HCT116 (cell line): Measurements from ENCODE around the gene RNU2-63P. TPM values are rescaled to one million over a fixed set of nuclear protein-coding genes. Genes with fewer than 3 reads are reported as not detected.

Source experiments
- ATAC-seq: fragments of 200-7000 bp; cut with Tn5 transposase; 2 replicates; pipeline ENCODE4 v1.9.1; 2020; ENCODE audit warnings: mild to moderate bottlenecking, moderate library complexity
- BruUV-seq: library from RNA; stranded (reverse); fragments of 400-500 nt; replicated peaks from 2 replicates; lab custom pipeline; 2021; lab: Mats Ljungman, UMichigan
- CTCF ChIA-PET: fragments of 300-600 bp; sonication (Branson Sonifier 250); formaldehyde crosslinking; loops from one replicate; lab custom pipeline; 2021; ENCODE audit warnings: antibody characterized with exemption; lab: Charles Lee
- POLR2A ChIA-PET: fragments of 300-600, 350-600 bp; sonication (Branson Sonifier 250); formaldehyde crosslinking; loops from one replicate; lab custom pipeline; 2021; ENCODE audit warnings: antibody characterized with exemption; lab: Charles Lee
- RAD21 ChIA-PET, 2 experiments: fragments of 300-600 bp; sonication (Branson Sonifier 250); formaldehyde crosslinking; loops; one replicate each; lab custom pipeline; 2023; ENCODE audit warnings: low total read pairs in 2 of 2; ENCODE audit not compliant: uncharacterized antibody in 2 of 2, unreplicated experiment in 2 of 2, low non-redundant PET in 1 of 2; lab: Charles Lee
- DNase-seq: peaks from one replicate; pipeline ENCODE4 v3.0.0-alpha.2; 2010; ENCODE audit warnings: low read depth, low spot score
- H2AFZ ChIP-seq: fragments of 200-600 bp; shearing (Covaris generic), sonication (generic); 2 replicates; pipeline ENCODE4 v1.6.1; 2017; ENCODE audit warnings: low read depth, mixed run types, mixed read lengths, antibody characterized with exemption, low read length; ENCODE audit not compliant: poor library complexity, severe bottlenecking
- H3K27ac ChIP-seq: 2 replicates; pipeline ENCODE4 v1.5.1; 2012; ENCODE audit warnings: low read depth, low read length
- H3K27me3 ChIP-seq: fragments of 200-600 bp; sonication (generic); 2 replicates; pipeline ENCODE4 v1.6.1; 2016; ENCODE audit warnings: mixed run types, low read length, mixed read lengths; ENCODE audit not compliant: insufficient read depth
- H3K36me3 ChIP-seq, 2 experiments: fragments of 200-500 bp in 1 of 2; fragments of 200-600 bp in 1 of 2; sonication (Bioruptor generic) in 1 of 2; sonication (generic) in 1 of 2; 2 replicates each; pipeline versions ENCODE4 v1.5.1 to v1.6.1; 2014 to 2016; ENCODE audit warnings: low read length in 2 of 2, inconsistent platforms in 1 of 2, mixed read lengths in 1 of 2, mixed run types in 1 of 2; ENCODE audit not compliant: insufficient read depth in 2 of 2, control insufficient read depth in 1 of 2
- H3K4me1 ChIP-seq, 2 experiments: fragments of 200-600 bp in 1 of 2; sonication (generic) in 1 of 2; 2 replicates each; pipeline versions ENCODE4 v1.5.1 to v1.6.1; 2012 to 2017; ENCODE audit warnings: low read length in 2 of 2, inconsistent platforms in 1 of 2, mild to moderate bottlenecking in 1 of 2, mixed read lengths in 1 of 2, mixed run types in 1 of 2, moderate library complexity in 1 of 2; ENCODE audit not compliant: insufficient read depth in 2 of 2, control insufficient read depth in 1 of 2
- H3K4me2 ChIP-seq: fragments of 200-600 bp; sonication (generic); 2 replicates; pipeline ENCODE4 v1.6.1; 2017; ENCODE audit warnings: mixed run types, low read length, mixed read lengths
- H3K4me3 ChIP-seq, 2 experiments: fragments of 200-600 bp in 1 of 2; sonication (generic) in 1 of 2; replicated peaks in 1 of 2; 2 replicates each; pipeline ENCODE4 v1.5.1; 2011 to 2016; ENCODE audit warnings: low read length in 2 of 2, control low read depth in 1 of 2, low read depth in 1 of 2, mild to moderate bottlenecking in 1 of 2, mixed read lengths in 1 of 2, mixed run types in 1 of 2
- H3K79me2 ChIP-seq: fragments of 200-600 bp; sonication (generic); 2 replicates; pipeline ENCODE4 v1.6.1; 2017; ENCODE audit warnings: mild to moderate bottlenecking, mixed run types, low read length, moderate library complexity, mixed read lengths; ENCODE audit not compliant: insufficient read depth
- H3K9ac ChIP-seq: fragments of 200-600 bp; sonication (generic); 2 replicates; pipeline ENCODE4 v1.6.1; 2016; ENCODE audit warnings: low read length, mixed read lengths
- H3K9me2 ChIP-seq: fragments of 200-600 bp; sonication (generic), shearing (Covaris generic); 2 replicates; pipeline ENCODE4 v1.6.1; 2017; ENCODE audit warnings: mixed run types, mild to moderate bottlenecking, moderate library complexity; ENCODE audit not compliant: insufficient read depth
- H3K9me3 ChIP-seq, 2 experiments: fragments of 200-500 bp in 1 of 2; fragments of 200-600 bp in 1 of 2; sonication (Bioruptor generic) in 1 of 2; sonication (generic) in 1 of 2; 2 replicates each; pipeline ENCODE4 v1.6.1; 2014 to 2017; ENCODE audit warnings: low read length in 2 of 2, mixed read lengths in 2 of 2, inconsistent platforms in 1 of 2, low read depth in 1 of 2, mild to moderate bottlenecking in 1 of 2, mixed run types in 1 of 2, moderate library complexity in 1 of 2; ENCODE audit not compliant: control insufficient read depth in 1 of 2, insufficient read depth in 1 of 2
- H4K20me1 ChIP-seq: fragments of 200-600 bp; sonication (generic), shearing (Covaris generic); 2 replicates; pipeline ENCODE4 v1.6.1; 2017; ENCODE audit warnings: mixed run types, mild to moderate bottlenecking, moderate library complexity; ENCODE audit not compliant: insufficient read depth
- CBX3 ChIP-seq: IDR thresholded peaks from 2 replicates; pipeline ENCODE4 v1.6.1; 2012; ENCODE audit warnings: low read depth
- CEBPB ChIP-seq: IDR thresholded peaks from 2 replicates; pipeline ENCODE4 v1.6.1; 2012; ENCODE audit warnings: low read depth
- ELF1 ChIP-seq: IDR thresholded peaks from 2 replicates; pipeline ENCODE4 v1.6.1; 2012; ENCODE audit warnings: low read depth, borderline replicate concordance
- FOSL1 ChIP-seq: IDR thresholded peaks from 2 replicates; pipeline ENCODE4 v1.6.1; 2012; ENCODE audit warnings: low read depth
- RAD21 ChIP-seq: IDR thresholded peaks from 2 replicates; pipeline ENCODE4 v1.6.1; 2012; ENCODE audit warnings: low read depth, mild to moderate bottlenecking
- SIN3A ChIP-seq: IDR thresholded peaks from 2 replicates; pipeline ENCODE4 v1.6.1; 2012; ENCODE audit warnings: low read depth
- SRF ChIP-seq: IDR thresholded peaks from 2 replicates; pipeline ENCODE4 v1.6.1; 2012; ENCODE audit warnings: low read depth
- TCF7L2 ChIP-seq: IDR thresholded peaks from 2 replicates; pipeline ENCODE4 v1.7.0; 2011; ENCODE audit warnings: borderline replicate concordance, inconsistent platforms; ENCODE audit not compliant: insufficient read depth, insufficient read length; ENCODE audit errors: extremely low read depth
- YY1 ChIP-seq: IDR thresholded peaks from 2 replicates; pipeline ENCODE4 v1.6.1; 2011; ENCODE audit warnings: low read length, low read depth, moderate library complexity, mild to moderate bottlenecking; ENCODE audit not compliant: insufficient replicate concordance; ENCODE audit errors: extremely low read depth
- ZFX ChIP-seq: fragments of 450-650 bp; IDR thresholded peaks from 2 replicates; pipeline ENCODE4 v1.6.1; 2017
- intact Hi-C: fragments of 100-400 bp; cut with micrococcal nuclease; formaldehyde crosslinking; loops from 2 replicates; pipeline ENCODE4 v1.10.0; 2022
- total RNA-seq: library from RNA; stranded (reverse); gene quantifications from one replicate; pipeline ENCODE4 v1.2.1, GENCODE V29; 2021; ENCODE audit not compliant: unreplicated experiment
- TF ChIP-seq, protein P1 (sequence below), 3 experiments: fragments of 200-600 bp in 1 of 3; sonication (generic) in 1 of 3; IDR thresholded peaks in 2 of 3; conservative IDR thresholded peaks in 1 of 3; 2 replicates each; pipeline ENCODE4 v1.5.1; 2012 to 2017; ENCODE audit warnings: low read depth in 2 of 3, low read length in 2 of 3, antibody characterized with exemption in 1 of 3, borderline replicate concordance in 1 of 3, control low read depth in 1 of 3, mild to moderate bottlenecking in 1 of 3, mixed read lengths in 1 of 3, mixed run types in 1 of 3, moderate library complexity in 1 of 3; ENCODE audit not compliant: insufficient read depth in 1 of 3
- TF ChIP-seq, protein P2 (sequence below): IDR thresholded peaks from 2 replicates; pipeline ENCODE4 v1.6.1; 2012; ENCODE audit warnings: low read depth
- TF ChIP-seq, protein P3 (sequence below): IDR thresholded peaks from 2 replicates; pipeline ENCODE4 v1.6.1; 2011; ENCODE audit warnings: mild to moderate bottlenecking, low read length, moderate library complexity; ENCODE audit not compliant: insufficient replicate concordance; ENCODE audit errors: extremely low read depth
- TF ChIP-seq, protein P4 (sequence below): IDR thresholded peaks from 2 replicates; pipeline ENCODE4 v1.6.1; 2012
- TF ChIP-seq, protein P5 (sequence below): IDR thresholded peaks from 2 replicates; pipeline ENCODE4 v1.6.1; 2012

The RNU2-63P gene
- total RNA-seq, 1 experiment from 2014 or later, result 7.4 TPM

DNA sequence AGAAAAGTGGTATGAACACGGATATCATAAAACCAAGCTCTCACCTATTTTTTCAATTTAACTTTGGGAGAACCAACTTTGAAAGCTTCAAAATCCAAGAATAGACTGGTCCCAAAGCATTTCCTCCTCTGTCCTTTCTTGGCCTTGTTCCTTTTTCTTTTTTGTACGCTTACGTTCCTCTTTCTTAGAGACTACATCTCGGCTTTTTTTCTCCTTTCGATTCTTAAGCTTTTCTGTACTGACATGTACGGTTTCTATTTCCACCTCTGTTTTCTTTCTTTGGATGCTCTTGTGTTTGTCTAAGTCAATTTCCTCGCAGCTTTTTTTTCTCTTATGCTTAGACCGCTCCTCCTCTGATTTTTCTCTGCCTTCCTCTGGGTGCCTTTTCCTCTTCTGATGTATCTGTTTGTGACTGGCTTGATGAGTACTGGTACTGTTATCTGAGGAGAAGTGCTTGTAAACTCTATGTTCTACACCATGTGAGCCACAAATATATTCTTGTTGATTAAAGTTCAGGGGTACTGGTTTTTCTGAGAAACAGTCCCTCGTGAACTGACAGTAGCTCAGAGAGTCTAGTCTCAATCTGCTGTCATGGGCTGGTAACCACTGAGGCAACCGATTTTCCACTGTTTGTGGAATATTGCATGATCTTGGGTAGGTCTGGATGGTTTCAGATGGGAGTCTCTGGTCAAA is 11.5 kb upstream of the RNU2-63P start:
- ChIA-PET POLR2A (interaction anchor here (2.2 kb wide), 1 partner anchor 12 kb away, joined by 11 read pairs; the partner anchor contains the start of gene RNU2-63P), RAD21 (no interaction called here), CTCF (interaction anchor here (0.9 kb wide), 1 partner anchor 26 kb away, joined by 3 read pairs; no protein-coding TSS in a partner anchor)
- no peaks in the 10 kb centered on the region for H3K9me2 ChIP-seq
- H3K27ac ChIP-seq, result no peak overlapping the region
- no peaks in the 10 kb centered on the region for H3K27me3 ChIP-seq
- TF ChIP-seq, protein P1, sequence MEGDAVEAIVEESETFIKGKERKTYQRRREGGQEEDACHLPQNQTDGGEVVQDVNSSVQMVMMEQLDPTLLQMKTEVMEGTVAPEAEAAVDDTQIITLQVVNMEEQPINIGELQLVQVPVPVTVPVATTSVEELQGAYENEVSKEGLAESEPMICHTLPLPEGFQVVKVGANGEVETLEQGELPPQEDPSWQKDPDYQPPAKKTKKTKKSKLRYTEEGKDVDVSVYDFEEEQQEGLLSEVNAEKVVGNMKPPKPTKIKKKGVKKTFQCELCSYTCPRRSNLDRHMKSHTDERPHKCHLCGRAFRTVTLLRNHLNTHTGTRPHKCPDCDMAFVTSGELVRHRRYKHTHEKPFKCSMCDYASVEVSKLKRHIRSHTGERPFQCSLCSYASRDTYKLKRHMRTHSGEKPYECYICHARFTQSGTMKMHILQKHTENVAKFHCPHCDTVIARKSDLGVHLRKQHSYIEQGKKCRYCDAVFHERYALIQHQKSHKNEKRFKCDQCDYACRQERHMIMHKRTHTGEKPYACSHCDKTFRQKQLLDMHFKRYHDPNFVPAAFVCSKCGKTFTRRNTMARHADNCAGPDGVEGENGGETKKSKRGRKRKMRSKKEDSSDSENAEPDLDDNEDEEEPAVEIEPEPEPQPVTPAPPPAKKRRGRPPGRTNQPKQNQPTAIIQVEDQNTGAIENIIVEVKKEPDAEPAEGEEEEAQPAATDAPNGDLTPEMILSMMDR (IDR thresholded peaks at IDR 0.05 in 2 of 3, conservative IDR thresholded peaks at IDR 0.05 in 1 of 3; ENCODE audit: borderline replicate concordance in 1 of 3, insufficient read depth in 1 of 3, low read depth in 2 of 3, low read length in 2 of 3), result no peak
- TF ChIP-seq CBX3 (no peak), CEBPB (no peak), RAD21 (no peak), TCF7L2 (no peak), SIN3A (no peak), ELF1 (no peak), FOSL1 (no peak), ZFX (no peak), YY1 (no peak), SRF (no peak)
- TF ChIP-seq, protein P2, sequence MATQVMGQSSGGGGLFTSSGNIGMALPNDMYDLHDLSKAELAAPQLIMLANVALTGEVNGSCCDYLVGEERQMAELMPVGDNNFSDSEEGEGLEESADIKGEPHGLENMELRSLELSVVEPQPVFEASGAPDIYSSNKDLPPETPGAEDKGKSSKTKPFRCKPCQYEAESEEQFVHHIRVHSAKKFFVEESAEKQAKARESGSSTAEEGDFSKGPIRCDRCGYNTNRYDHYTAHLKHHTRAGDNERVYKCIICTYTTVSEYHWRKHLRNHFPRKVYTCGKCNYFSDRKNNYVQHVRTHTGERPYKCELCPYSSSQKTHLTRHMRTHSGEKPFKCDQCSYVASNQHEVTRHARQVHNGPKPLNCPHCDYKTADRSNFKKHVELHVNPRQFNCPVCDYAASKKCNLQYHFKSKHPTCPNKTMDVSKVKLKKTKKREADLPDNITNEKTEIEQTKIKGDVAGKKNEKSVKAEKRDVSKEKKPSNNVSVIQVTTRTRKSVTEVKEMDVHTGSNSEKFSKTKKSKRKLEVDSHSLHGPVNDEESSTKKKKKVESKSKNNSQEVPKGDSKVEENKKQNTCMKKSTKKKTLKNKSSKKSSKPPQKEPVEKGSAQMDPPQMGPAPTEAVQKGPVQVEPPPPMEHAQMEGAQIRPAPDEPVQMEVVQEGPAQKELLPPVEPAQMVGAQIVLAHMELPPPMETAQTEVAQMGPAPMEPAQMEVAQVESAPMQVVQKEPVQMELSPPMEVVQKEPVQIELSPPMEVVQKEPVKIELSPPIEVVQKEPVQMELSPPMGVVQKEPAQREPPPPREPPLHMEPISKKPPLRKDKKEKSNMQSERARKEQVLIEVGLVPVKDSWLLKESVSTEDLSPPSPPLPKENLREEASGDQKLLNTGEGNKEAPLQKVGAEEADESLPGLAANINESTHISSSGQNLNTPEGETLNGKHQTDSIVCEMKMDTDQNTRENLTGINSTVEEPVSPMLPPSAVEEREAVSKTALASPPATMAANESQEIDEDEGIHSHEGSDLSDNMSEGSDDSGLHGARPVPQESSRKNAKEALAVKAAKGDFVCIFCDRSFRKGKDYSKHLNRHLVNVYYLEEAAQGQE, result no peak
- TF ChIP-seq, protein P3, sequence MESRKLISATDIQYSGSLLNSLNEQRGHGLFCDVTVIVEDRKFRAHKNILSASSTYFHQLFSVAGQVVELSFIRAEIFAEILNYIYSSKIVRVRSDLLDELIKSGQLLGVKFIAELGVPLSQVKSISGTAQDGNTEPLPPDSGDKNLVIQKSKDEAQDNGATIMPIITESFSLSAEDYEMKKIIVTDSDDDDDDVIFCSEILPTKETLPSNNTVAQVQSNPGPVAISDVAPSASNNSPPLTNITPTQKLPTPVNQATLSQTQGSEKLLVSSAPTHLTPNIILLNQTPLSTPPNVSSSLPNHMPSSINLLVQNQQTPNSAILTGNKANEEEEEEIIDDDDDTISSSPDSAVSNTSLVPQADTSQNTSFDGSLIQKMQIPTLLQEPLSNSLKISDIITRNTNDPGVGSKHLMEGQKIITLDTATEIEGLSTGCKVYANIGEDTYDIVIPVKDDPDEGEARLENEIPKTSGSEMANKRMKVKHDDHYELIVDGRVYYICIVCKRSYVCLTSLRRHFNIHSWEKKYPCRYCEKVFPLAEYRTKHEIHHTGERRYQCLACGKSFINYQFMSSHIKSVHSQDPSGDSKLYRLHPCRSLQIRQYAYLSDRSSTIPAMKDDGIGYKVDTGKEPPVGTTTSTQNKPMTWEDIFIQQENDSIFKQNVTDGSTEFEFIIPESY, result no peak
- TF ChIP-seq, protein P4, sequence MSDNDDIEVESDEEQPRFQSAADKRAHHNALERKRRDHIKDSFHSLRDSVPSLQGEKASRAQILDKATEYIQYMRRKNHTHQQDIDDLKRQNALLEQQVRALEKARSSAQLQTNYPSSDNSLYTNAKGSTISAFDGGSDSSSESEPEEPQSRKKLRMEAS, result no peak
- TF ChIP-seq, protein P5, sequence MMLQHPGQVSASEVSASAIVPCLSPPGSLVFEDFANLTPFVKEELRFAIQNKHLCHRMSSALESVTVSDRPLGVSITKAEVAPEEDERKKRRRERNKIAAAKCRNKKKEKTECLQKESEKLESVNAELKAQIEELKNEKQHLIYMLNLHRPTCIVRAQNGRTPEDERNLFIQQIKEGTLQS, result no peak
- H3K79me2 ChIP-seq, result no peaks in the 10 kb centered on the region
- H2AFZ ChIP-seq, result no peak overlapping the region
- intact Hi-C loops, result no loop called here
- DNase-seq (no peak), ATAC-seq (no peak)
- no peaks in the 10 kb centered on the region for H3K9me3 ChIP-seq
- H3K9ac ChIP-seq, result no peak overlapping the region
- H3K4me3 ChIP-seq, result no peak overlapping the region
- TSS peak; percentile 34 for BruUV-seq
- no peaks in the 10 kb centered on the region for H3K4me1 ChIP-seq
- H3K4me2 ChIP-seq, result no peak overlapping the region
- H4K20me1 ChIP-seq, result no peaks in the 10 kb centered on the region
- no peaks in the 10 kb centered on the region for H3K36me3 ChIP-seq
